Breast epithelium (tissue), 3 donors: ENCODE measurements around the gene SDC3.

Source experiments
- POLR2A ChIP-seq: fragments of 450-650 bp; IDR thresholded peaks from one replicate; pipeline ENCODE4 v1.6.1; 2016; ENCODE audit warnings: antibody characterized with exemption, mild to moderate bottlenecking, moderate library complexity
- POLR2AphosphoS5 ChIP-seq, 3 donors: sonication (generic); formaldehyde crosslinking; IDR thresholded peaks; one replicate each; pipeline ENCODE4 v1.6.1; 2017; ENCODE audit warnings: antibody characterized with exemption in 3 of 3
- TF ChIP-seq, protein P1 (sequence below), 3 donors: fragments of 450-650 bp; IDR thresholded peaks; one replicate each; pipeline ENCODE4 v1.5.1; 2016 to 2017; ENCODE audit warnings: antibody characterized with exemption in 3 of 3, mild to moderate bottlenecking in 3 of 3, moderate library complexity in 3 of 3

DNA sequence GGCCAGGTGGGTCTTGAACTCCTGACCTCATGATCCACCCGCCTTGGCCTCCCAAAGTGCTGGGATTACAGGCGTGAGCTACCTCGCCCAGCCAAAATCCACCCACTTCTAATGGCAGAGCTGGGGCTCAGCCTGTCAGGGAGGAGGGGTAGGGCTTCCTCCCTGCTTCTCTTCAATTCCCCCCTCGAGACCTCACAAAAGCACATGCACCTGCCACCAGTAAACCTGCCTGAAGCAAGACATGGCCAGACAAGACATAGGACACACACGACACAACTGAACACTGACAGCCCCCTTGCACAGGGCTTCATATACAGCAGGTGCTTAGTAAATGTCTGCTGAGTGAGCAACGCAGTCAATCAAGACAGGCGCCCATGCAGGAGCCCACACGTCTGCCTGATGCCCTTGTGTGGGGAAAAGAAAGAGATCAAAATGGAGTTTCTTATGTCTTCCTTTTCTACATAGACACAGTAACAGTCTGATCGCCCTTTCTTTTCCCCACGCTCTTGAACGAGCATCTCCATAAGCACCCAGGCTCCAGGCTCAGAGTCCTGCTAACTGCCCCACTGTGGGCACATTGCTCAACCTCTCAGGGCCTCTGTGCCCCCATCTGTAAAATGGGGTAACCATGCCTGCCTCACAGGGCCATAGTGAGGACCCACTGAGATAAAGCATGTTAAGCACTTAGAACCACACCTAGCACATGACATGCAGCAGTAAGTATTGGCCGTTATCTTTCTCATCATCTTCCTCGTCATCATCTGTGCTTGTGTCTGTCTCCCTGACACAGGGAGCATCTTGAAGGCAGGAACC lies 8.8 kb downstream of the SDC3 start:
- TF ChIP-seq, protein P1, sequence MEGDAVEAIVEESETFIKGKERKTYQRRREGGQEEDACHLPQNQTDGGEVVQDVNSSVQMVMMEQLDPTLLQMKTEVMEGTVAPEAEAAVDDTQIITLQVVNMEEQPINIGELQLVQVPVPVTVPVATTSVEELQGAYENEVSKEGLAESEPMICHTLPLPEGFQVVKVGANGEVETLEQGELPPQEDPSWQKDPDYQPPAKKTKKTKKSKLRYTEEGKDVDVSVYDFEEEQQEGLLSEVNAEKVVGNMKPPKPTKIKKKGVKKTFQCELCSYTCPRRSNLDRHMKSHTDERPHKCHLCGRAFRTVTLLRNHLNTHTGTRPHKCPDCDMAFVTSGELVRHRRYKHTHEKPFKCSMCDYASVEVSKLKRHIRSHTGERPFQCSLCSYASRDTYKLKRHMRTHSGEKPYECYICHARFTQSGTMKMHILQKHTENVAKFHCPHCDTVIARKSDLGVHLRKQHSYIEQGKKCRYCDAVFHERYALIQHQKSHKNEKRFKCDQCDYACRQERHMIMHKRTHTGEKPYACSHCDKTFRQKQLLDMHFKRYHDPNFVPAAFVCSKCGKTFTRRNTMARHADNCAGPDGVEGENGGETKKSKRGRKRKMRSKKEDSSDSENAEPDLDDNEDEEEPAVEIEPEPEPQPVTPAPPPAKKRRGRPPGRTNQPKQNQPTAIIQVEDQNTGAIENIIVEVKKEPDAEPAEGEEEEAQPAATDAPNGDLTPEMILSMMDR (IDR thresholded peaks at IDR 0.05): no peak
- TF ChIP-seq POLR2A: no peak
- no peak for TF ChIP-seq POLR2AphosphoS5 (IDR thresholded peaks at IDR 0.05)
